HG03108 (cell line): ENCODE data around the gene ZDHHC20.

Source experiments
- ATAC-seq: cut with Tn5 transposase; IDR thresholded peaks from one replicate; pipeline ENCODE4 v1.9.1; 2021; ENCODE audit warnings: moderate library complexity; ENCODE audit not compliant: unreplicated experiment

Gene ZDHHC20

GRCh38 chr13:21364357-21364756 lies 94.7 kb downstream of the ZDHHC20 start:
- no peak for ATAC-seq

GRCh38 chr13:21362741-21363140 lies 96.4 kb downstream of the ZDHHC20 start:
- no peak for ATAC-seq

GRCh38 chr13:21361706-21362105 lies 97.4 kb downstream of the ZDHHC20 start:
- ATAC-seq, result no peak

- no peak for ATAC-seq
These were observed 98.0 kb downstream of the ZDHHC20 start for GRCh38 chr13:21361123-21361522.

- no peak for ATAC-seq
These were observed 98.6 kb downstream of the ZDHHC20 start for GRCh38 chr13:21360463-21360862.

- ATAC-seq, result no peak
These were observed 99.2 kb downstream of the ZDHHC20 start for GRCh38 chr13:21359855-21360254.

GRCh38 chr13:21355304-21355703 lies 103.8 kb downstream of the ZDHHC20 start:
- ATAC-seq, result no peak

- ATAC-seq, result no peak
These were observed 104.4 kb downstream of the ZDHHC20 start for GRCh38 chr13:21354721-21355120.

GRCh38 chr13:21348488-21349120 lies 110.5 kb downstream of the ZDHHC20 start:
- no peak for ATAC-seq

GRCh38 chr13:21347753-21348318 lies 111.3 kb downstream of the ZDHHC20 start:
- no peak for ATAC-seq

GRCh38 chr13:21344662-21345176 lies 114.4 kb downstream of the ZDHHC20 start:
- ATAC-seq, result no peak

- no peak for ATAC-seq
These were observed 115.4 kb downstream of the ZDHHC20 start for GRCh38 chr13:21343659-21344058.

GRCh38 chr13:21342699-21343442 lies 116.2 kb downstream of the ZDHHC20 start:
- no peak for ATAC-seq

- no peak for ATAC-seq
These were observed 117.3 kb downstream of the ZDHHC20 start for GRCh38 chr13:21341637-21342422.

GRCh38 chr13:21338639-21339278 lies 120.3 kb downstream of the ZDHHC20 start:
- ATAC-seq, result no peak

- no peak for ATAC-seq
These were observed 120.9 kb downstream of the ZDHHC20 start for GRCh38 chr13:21338156-21338555.

GRCh38 chr13:21336609-21337349 lies 122.3 kb downstream of the ZDHHC20 start:
- no peak for ATAC-seq

GRCh38 chr13:21333186-21333585 lies 125.9 kb downstream of the ZDHHC20 start:
- ATAC-seq, result no peak

- peak; percentile 69 for ATAC-seq
These were observed 128.8 kb downstream of the ZDHHC20 start for GRCh38 chr13:21330126-21330861.
